H1 (cell line): ENCODE measurements around the gene ADIPOQ.

ENCODE experiments used
- CREB1 ChIP-seq: IDR thresholded peaks from 2 replicates; pipeline ENCODE4 v1.6.1; 2012; ENCODE audit warnings: inconsistent platforms
- EP300 ChIP-seq, 2 experiments: IDR thresholded peaks; 1 replicate in 1 of 2; 2 replicates in 1 of 2; pipeline ENCODE4 v1.6.1; 2011 to 2012; ENCODE audit warnings: low read depth in 2 of 2, low read length in 2 of 2, mild to moderate bottlenecking in 2 of 2, borderline replicate concordance in 1 of 2, inconsistent platforms in 1 of 2, moderate library complexity in 1 of 2
- KDM1A ChIP-seq: fragments of 200-600, 300-600 bp; sonication (generic); IDR thresholded peaks from 2 replicates; pipeline ENCODE4 v1.7.1; 2016; ENCODE audit warnings: mild to moderate bottlenecking, low read length, borderline replicate concordance
- TEAD4 ChIP-seq: IDR thresholded peaks from 2 replicates; pipeline ENCODE4 v1.6.1; 2012; ENCODE audit warnings: low read depth, low read length, inconsistent platforms, mixed read lengths
- ZNF274 ChIP-seq: IDR thresholded peaks from 2 replicates; pipeline ENCODE4 v1.7.0; 2012; ENCODE audit warnings: low read length, borderline replicate concordance; ENCODE audit errors: extremely low read depth
- TF ChIP-seq, protein P1 (sequence below): IDR thresholded peaks from 2 replicates; pipeline ENCODE4 v1.6.1; 2011; ENCODE audit warnings: low read length, improper control_type of control experiment
- TF ChIP-seq, protein P2 (sequence below), 3 experiments: IDR thresholded peaks; 1 replicate in 2 of 3; 2 replicates in 1 of 3; pipeline versions ENCODE4 v1.5.1 to v1.6.1; 2011; ENCODE audit warnings: low read length in 3 of 3, mild to moderate bottlenecking in 3 of 3, inconsistent platforms in 2 of 3, low read depth in 1 of 3, moderate library complexity in 1 of 3; ENCODE audit not compliant: insufficient read depth in 1 of 3; ENCODE audit errors: control extremely low read depth in 1 of 3

DNA sequence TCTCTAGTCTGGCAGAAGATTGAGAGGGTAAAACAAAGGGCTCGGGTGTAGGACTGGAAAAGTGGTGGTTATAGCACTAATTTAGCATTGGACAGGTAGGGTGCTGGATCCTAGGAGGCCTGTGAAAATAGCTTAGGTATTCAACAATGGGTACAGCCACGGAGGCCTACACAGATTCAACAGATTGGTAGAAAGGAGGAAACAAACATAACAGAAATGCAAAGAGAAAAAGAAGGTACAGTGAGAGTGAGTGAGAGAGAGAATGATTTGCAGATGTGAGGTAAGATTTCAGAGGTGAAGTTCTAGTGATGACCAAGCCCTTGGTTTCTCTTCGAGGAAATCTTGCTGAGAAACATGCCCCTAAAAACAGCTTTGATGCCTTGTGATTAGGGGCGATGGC, 37.9 kb downstream of the ADIPOQ start:
- TF ChIP-seq, protein P1, sequence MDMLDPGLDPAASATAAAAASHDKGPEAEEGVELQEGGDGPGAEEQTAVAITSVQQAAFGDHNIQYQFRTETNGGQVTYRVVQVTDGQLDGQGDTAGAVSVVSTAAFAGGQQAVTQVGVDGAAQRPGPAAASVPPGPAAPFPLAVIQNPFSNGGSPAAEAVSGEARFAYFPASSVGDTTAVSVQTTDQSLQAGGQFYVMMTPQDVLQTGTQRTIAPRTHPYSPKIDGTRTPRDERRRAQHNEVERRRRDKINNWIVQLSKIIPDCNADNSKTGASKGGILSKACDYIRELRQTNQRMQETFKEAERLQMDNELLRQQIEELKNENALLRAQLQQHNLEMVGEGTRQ, result no peak
- TF ChIP-seq, protein P2, sequence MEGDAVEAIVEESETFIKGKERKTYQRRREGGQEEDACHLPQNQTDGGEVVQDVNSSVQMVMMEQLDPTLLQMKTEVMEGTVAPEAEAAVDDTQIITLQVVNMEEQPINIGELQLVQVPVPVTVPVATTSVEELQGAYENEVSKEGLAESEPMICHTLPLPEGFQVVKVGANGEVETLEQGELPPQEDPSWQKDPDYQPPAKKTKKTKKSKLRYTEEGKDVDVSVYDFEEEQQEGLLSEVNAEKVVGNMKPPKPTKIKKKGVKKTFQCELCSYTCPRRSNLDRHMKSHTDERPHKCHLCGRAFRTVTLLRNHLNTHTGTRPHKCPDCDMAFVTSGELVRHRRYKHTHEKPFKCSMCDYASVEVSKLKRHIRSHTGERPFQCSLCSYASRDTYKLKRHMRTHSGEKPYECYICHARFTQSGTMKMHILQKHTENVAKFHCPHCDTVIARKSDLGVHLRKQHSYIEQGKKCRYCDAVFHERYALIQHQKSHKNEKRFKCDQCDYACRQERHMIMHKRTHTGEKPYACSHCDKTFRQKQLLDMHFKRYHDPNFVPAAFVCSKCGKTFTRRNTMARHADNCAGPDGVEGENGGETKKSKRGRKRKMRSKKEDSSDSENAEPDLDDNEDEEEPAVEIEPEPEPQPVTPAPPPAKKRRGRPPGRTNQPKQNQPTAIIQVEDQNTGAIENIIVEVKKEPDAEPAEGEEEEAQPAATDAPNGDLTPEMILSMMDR (IDR thresholded peaks at IDR 0.05; ENCODE audit: control extremely low read depth in 1 of 3, insufficient read depth in 1 of 3, low read depth in 1 of 3, low read length in 3 of 3), result no peak
- no peak for TF ChIP-seq KDM1A
- no peak for TF ChIP-seq CREB1
- no peak for TF ChIP-seq ZNF274
- no peak for TF ChIP-seq TEAD4
- TF ChIP-seq EP300 (IDR thresholded peaks at IDR 0.05; ENCODE audit: borderline replicate concordance in 1 of 2, low read depth in 2 of 2, low read length in 2 of 2), result no peak
